Measurements from ENCODE around the gene ZNF200. TPM values are rescaled to one million over a fixed set of nuclear protein-coding genes. Genes with fewer than 3 reads are reported as not detected.

The ZNF200 gene
- total RNA-seq, 3 donors from 2014 or later: 3.5 to 11.1 (median 9.2) TPM

DNA sequence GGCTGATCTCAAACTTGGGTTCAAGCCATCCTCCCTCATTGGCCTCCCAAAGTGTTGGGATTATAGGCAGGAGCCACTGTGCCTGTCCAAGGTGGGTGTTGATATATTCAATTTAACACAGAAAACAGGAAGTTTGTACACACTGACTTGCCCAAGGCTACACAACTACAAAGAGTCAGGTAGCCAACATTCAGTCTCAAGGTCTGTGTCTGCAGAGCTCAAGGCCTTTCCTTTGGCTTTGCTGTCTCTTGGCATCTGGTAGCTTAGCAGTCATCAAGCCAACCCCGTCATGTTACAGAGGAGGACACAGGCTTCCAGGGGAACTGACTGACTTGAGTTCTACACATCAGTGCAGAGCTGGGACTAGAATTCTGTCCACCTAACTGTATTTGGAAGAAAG is 33.3 kb upstream of the ZNF200 start:
- Histone ChIP-seq H3K27ac (no peak overlapping the region), H3K4me1 (no peaks in the 10 kb centered on the region), H3K4me3 (no peak overlapping the region), H3K27me3 (no peaks in the 10 kb centered on the region), H3K36me3 (no peaks in the 10 kb centered on the region), H3K9me3 (peaks cover 0 to 38% of the 10 kb centered on the region in 2 donors)
- intact Hi-C loops (cut with DNase I; ENCODE audit: low total_unique reads): no loop called here
- DNase-seq (ENCODE audit: low spot score in 2 of 2): no peak
- TF ChIP-seq POLR2A (IDR thresholded peaks at IDR 0.05) (no peak), POLR2AphosphoS5 (IDR thresholded peaks at IDR 0.05) (no peak)
- TF ChIP-seq, protein P1, sequence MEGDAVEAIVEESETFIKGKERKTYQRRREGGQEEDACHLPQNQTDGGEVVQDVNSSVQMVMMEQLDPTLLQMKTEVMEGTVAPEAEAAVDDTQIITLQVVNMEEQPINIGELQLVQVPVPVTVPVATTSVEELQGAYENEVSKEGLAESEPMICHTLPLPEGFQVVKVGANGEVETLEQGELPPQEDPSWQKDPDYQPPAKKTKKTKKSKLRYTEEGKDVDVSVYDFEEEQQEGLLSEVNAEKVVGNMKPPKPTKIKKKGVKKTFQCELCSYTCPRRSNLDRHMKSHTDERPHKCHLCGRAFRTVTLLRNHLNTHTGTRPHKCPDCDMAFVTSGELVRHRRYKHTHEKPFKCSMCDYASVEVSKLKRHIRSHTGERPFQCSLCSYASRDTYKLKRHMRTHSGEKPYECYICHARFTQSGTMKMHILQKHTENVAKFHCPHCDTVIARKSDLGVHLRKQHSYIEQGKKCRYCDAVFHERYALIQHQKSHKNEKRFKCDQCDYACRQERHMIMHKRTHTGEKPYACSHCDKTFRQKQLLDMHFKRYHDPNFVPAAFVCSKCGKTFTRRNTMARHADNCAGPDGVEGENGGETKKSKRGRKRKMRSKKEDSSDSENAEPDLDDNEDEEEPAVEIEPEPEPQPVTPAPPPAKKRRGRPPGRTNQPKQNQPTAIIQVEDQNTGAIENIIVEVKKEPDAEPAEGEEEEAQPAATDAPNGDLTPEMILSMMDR (IDR thresholded peaks at IDR 0.05): no peak

DNA sequence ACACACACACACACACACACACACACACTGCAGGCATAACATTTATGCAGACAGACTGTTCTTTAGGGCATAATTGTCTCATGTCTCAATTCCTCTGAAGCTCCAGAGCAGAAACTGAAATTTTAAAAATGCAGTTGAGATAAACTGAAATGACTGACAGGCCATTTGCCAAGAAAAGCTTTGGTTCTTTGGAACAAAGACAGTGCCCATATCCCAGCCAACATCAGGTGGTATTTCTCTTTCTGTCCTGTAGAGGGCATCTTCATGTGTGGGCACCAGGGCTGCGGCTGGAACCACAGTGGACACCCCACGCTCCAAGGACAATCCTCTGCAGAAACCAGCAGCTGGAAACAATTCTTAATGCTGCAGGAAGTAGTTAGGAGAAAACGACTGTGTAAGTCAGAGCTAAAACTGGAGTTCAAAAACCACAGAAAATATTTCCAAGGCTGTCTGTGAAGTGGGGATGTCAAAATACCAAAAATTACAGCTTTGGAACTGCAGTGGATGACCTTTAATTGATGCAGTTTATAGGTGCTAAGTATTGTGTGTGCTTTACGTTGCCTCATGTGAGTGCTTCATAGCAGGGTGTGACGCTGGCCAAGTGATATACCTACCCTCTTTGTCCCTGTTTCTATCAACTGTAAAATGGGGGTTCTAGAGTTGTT is 32.0 kb upstream of the ZNF200 start:
- no peak for DNase-seq (ENCODE audit: low spot score in 2 of 2)
- Histone ChIP-seq H3K36me3 (no peaks in the 10 kb centered on the region), H3K27me3 (no peaks in the 10 kb centered on the region), H3K9me3 (peaks cover 0 to 38% of the 10 kb centered on the region in 2 donors), H3K27ac (no peak overlapping the region), H3K4me1 (no peaks in the 10 kb centered on the region), H3K4me3 (no peak overlapping the region)
- no peak for TF ChIP-seq POLR2A (IDR thresholded peaks at IDR 0.05)
- TF ChIP-seq, protein P1 (IDR thresholded peaks at IDR 0.05): peak in 1 of 3 donors; percentile 16
- intact Hi-C loops (cut with DNase I; ENCODE audit: low total_unique reads): no loop called here

DNA sequence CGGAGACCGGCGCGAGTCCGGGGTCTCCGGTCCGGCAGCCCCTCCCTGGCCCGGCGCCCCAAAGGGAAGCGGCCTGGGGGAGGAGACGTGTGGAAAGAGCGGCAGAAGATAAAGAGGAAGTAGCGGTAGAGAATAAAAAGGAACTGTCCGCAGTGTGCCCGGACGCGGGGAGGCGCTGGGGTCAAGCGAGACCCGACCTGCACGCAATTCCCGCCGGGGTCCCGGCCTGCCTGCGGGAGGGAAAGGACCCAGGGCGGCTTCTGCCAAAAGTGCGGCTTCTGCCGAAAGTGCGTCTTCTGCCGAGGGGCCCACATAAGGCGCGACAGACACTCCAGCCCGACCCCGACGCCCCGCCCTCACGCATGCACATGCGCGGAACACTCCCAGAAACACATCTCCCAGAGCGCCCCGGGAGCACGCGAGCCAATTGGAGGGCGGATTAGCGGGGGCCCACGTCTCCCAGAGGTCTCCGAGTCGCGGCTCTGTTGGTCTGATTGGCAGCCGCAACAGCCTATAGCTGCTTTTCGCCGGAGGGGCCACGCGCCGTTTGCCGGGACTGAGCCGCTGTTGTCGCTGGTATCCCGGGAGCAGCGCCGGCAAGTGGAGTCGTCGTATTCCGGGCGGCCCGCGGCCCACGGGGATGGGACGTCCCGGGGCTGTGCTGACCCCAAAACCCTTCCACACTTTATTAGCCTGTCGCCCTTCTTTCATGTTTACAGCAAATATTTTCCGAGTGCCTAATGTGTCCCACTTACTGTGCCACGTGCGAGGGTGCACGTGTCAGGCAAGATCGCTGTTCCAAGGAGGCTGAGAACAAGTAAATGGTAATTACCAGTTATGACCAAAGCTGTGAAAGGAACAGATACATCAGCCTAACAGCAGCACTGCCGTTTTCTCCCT is 29.4 kb upstream of the ZNF200 start:
- TF ChIP-seq, protein P1 (IDR thresholded peaks at IDR 0.05): peak in 2 of 3 donors; percentile 37 to 39
- peak; percentile 88 for TF ChIP-seq POLR2A (IDR thresholded peaks at IDR 0.05)
- peak; percentile 50 to 92 (median 87) for TF ChIP-seq POLR2AphosphoS5 (IDR thresholded peaks at IDR 0.05)
- Histone ChIP-seq H3K27me3 (no peaks in the 10 kb centered on the region), H3K4me1 (no peaks in the 10 kb centered on the region), H3K4me3 (peak overlapping the region; percentile 80 to 95 (median 95)), H3K27ac (peak overlapping the region; percentile 98 to 99), H3K36me3 (no peaks in the 10 kb centered on the region), H3K9me3 (peaks cover 0 to 26% of the 10 kb centered on the region in 2 donors)
- intact Hi-C loops (cut with DNase I; ENCODE audit: low total_unique reads): no loop called here
- DNase-seq (ENCODE audit: low spot score in 2 of 2): peak; percentile 97

DNA sequence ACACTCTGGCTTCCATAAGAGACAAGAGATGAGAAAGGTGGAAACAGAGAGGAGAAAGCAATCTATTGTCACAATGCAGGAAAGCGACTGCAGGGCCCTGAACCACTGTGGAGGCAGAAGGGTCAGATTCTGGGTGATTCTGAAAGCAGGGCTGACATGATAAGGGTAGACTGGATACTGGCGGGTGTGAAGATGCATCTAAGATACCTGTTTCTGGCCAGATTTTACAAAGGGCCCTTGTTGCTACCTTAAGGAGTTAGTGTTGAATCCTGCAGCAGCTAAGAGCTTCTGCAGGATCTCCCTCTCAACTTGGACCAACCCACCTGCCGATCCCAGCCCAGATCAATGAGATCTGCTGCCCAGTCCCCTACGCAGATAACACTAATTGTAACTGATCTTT is 27.6 kb upstream of the ZNF200 start:
- Histone ChIP-seq H3K36me3 (no peaks in the 10 kb centered on the region), H3K4me1 (no peaks in the 10 kb centered on the region), H3K4me3 (no peak overlapping the region), H3K27me3 (no peaks in the 10 kb centered on the region), H3K9me3 (peaks cover 0 to 16% of the 10 kb centered on the region in 2 donors), H3K27ac (no peak overlapping the region)
- DNase-seq (ENCODE audit: low spot score in 2 of 2): no peak
- intact Hi-C loops (cut with DNase I; ENCODE audit: low total_unique reads): no loop called here
- TF ChIP-seq POLR2AphosphoS5 (IDR thresholded peaks at IDR 0.05) (no peak), POLR2A (IDR thresholded peaks at IDR 0.05) (no peak)
- TF ChIP-seq, protein P1 (IDR thresholded peaks at IDR 0.05): no peak

DNA sequence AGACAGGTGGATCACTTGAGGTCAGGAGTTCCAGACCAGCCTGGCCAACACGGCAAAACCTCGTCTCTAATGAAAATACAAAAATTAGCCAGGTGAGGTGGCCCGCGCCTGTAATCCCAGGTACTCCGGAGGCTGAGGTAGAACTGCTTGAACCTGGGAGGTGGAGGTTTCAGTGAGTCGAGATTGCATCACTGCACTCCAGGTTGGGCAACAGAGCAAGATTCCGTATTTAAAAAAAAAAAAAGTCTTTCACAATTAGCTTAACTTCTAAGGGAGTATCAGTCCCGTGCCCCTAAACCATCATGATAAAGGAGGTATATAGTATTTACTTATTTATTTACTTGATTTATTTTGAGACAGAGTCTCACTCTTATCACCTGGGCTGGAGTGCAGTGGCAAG is 24.9 kb upstream of the ZNF200 start:
- Histone ChIP-seq H3K27ac (no peak overlapping the region), H3K4me1 (no peaks in the 10 kb centered on the region), H3K27me3 (no peaks in the 10 kb centered on the region), H3K9me3 (peaks cover 0 to 1% of the 10 kb centered on the region in 2 donors), H3K36me3 (no peaks in the 10 kb centered on the region), H3K4me3 (no peak overlapping the region)
- DNase-seq (ENCODE audit: low spot score in 2 of 2): no peak
- no peak for TF ChIP-seq POLR2A (IDR thresholded peaks at IDR 0.05)
- TF ChIP-seq, protein P1 (IDR thresholded peaks at IDR 0.05): no peak
- no peak for TF ChIP-seq POLR2AphosphoS5 (IDR thresholded peaks at IDR 0.05)
- intact Hi-C loops (cut with DNase I; ENCODE audit: low total_unique reads): no loop called here
